Activated CD4-positive, CD25-positive, alpha-beta regulatory T cell treated with anti-CD3 and anti-CD28 coated beads, Interleukin-2, amount 50 U/mL, for 24 hours (primary cell): ENCODE data around the gene JARID2.

Experiments used
- ATAC-seq, 2 donors: fragments of 150-1000 bp; cut with Tn5 transposase; one replicate each; pipeline ENCODE4 v1.10.0; 2021; ENCODE audit warnings: mild to moderate bottlenecking in 1 of 2, moderate library complexity in 1 of 2

The JARID2 gene

DNA sequence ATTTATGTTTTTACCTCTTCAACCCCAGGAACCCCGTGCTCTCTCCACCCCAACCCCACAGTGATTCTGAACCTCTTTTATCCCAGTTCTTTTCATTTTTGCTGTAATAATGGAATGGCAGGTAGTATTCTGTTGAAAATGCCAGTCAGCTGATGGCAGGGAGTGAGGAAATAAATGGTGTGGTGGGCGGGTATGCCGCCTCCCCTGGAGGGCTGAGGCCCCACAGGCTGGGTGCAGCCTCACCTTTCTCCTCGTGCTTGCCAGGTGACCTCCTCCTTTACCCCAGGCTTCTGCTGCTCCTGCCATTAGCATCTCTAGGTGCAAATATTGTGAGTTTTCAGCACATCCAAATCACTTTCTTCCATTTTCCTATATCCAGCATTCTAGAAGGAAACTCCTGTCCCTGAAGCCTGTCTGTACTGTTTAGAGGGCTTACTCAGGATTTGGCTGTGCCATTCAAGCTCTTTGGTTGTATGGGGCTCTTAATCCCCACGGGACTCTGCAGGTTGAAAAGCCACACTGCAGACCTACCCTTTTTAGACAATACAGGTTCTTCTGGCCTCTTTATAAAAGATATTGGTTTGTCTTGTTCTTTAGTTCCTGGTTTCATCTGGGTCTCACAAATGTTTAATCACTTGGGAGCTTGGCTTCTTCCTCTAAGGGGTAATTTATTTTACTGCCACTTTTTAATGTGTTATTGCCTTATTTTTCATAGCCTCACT lies 201.8 kb downstream of the JARID2 start:
- no peak for ATAC-seq

DNA sequence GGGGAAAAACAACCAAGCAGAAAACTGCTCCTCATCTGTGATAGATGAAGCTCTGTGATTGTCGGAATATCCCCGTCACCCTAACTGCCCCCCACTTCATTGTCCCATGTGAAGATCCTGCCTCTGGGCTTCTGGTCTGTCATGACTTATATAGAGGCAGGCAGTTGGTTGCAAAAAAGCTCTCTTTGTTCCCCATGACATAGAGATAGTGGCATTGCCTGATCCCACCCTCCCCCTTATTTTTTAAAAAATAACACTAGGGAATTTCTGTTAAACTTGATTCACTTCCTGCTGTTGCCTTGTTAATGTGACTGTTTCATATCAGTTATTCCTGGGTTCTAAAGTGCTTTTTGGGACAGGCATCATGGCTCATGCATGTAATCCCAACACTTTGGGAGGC lies 203.1 kb downstream of the JARID2 start:
- no peak for ATAC-seq

DNA sequence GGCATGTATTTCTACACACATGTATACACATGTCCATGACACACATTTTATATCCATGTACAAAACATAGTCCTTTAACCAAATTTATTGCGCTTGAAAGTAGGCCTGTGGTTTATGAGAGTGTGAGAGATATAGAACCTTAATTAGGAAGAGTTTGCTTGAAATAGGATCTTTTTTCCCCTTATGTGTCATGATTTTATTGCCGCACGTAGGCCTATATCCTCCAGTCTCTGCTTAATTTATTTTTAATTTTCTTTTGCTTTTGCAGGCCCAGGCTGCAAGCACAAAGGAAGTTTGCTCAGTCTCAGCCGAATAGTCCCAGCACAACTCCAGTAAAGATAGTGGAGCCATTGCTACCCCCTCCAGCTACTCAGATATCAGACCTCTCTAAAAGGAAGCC lies 205.9 kb downstream of the JARID2 start:
- ATAC-seq, result no peak

DNA sequence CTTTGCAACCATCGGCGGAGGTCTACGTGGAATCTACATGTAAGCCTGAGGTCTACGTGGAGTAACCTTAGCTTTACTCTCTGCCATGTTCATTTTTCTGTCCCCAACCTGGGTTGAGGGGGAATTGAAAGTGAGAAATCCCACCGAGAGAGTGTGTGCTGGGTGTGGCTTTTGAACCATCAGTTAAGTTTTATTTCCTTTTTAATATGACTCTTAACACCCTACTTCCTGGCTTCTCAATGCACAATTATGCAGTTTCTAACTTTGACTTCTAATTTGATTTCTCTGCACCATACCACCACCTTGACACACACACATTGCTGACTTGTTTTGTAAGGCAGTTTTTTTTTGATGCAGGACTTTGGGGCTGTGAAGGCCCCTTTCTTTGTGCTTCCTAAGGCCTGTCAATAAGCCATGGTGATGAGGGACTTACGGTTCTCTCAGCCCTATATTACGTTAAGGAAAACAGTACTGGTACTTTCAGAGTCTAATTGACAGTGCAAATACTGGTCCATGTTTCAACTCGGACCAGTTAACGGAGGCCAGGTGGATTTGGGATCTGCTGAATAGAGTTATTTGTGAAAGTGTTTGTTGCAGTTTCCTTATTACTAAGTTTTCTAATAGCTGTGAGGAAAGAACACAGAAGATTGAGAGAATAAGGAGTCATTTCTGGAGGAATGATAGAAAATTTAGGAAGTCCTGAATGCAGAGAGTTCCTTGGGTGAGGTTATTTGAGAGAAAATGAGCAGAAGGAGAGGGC lies 206.5 kb downstream of the JARID2 start:
- ATAC-seq, result peak; percentile 38 to 43

DNA sequence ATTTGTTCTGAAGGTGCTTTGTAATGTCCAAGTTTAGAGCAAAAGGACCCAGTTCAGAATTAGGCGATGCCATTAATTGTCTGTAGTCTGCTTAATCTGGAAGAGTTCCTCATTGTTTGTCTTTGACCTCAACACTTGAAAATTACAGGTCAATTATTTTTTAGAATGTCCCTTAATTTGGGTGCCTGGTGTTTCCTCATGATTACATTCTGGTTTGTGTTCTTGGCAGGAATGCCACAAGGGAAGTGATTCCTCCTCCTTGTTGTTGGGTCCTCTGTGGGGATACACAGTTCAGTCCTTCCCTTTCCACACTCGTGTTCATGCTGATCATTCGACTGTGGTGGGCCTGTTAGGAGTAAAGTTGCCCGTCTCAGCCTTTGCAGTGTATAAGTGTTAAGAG lies 207.3 kb downstream of the JARID2 start:
- ATAC-seq, result no peak

DNA sequence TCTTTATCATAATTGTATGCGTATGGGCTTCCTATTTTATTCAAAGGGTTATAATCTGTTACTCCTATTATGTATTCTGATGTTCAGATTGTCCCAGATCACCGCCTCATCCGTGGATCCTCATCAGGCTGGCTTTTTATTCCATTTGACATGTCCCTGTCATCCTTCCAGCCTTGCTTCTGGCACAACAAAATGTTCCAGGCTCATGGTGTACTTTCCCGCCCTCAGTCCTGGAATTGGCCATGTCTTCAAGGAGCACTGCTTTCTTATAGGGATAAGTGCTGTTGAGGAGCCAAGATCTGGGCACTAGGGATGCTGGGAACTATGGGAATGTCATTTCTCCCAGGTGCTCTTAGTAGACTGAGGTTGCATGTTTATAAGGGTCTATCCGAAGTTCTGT lies 207.8 kb downstream of the JARID2 start:
- ATAC-seq, result no peak

DNA sequence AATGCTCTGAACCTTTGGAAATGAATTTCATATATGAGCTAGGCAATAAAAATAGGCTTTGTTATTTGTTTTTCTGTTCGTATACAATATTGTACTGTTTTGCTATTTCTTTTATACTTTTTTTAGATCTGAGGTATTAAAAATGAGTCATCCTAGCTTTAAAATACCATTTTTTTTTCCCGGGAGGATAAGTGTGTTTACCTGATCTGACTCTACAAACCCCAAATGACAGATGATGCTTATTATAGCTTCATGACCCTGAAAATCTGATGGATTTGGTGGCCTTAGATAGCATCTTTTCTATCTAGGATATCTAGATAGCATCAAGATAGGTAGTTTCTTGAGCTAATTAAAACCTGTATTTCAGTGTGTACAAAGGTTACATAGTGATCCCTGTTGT lies 210.6 kb downstream of the JARID2 start:
- no peak for ATAC-seq

DNA sequence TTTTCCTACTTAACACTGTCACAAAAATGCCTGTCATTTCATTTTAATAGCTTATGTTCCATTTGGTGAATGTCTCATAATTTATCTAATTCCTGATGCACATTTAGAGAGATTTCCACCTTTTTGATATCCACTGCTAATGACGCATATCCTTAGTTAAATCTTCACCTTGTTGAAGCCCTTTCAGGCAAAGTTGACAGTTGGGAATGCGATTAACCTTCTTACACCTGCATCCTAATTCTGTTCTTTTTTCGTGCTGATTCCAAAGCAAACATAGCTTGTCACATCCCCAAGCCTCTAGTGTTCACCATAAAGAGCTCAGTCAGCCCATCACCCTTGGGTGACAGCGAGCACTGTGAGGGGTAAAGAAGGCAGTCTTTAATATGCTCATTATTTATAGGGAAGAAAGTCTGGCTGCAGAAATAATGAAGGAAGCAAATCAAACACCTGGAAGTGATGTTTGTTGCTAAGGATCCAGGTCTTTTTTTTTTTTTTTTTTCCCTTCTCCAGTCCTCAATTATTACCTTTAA lies 211.3 kb downstream of the JARID2 start:
- no peak for ATAC-seq

DNA sequence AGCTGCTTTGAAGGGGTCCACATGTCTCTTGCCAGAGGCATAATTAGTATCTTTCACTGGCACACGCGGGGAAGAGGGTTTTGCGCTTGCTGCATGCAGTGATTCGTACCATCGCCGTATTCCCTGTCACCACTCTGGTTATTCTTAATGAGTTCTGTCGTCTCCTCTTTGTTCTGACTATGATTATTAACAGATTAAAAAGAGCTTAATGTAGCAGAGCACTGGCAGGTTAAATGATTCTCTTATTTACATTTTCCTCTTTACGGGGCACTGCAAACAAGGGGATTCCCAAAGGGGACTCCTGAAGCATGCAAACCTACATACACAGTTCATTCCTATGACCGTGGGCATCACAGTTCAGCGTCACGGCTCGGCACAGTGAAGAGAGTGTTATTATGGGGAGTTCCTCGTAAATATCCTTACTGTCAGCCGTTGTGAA lies 212.2 kb downstream of the JARID2 start:
- ATAC-seq, result no peak

DNA sequence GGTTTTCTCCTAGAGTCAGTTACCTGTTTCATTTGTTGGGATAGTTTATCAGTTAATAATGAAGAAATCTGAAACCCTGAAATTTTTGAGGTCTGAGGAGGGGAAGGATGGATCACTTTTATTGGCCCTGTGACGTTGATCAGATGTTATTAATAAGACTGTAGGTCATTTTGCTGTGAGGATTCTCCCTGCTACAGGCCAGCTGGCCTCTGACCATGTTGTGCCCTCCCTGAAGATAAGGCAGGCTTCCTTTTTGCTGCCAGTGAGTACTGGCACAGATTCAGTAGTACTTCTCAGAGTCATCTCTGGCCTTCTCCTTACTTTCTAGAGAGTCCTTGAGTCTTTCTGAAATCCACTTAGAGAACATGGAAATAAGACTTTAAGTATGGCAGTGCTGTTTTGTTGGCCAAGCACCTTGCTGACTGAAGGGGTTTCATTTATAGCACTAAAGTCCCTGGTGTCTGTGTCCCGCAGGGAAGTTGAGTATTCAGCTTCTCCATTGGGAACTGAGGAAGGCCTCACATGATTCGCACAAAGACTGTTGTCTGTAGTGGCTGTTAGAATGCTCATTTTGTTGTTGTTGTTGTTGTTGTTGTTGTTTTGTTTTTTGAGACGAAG lies 214.3 kb downstream of the JARID2 start:
- ATAC-seq, result no peak

DNA sequence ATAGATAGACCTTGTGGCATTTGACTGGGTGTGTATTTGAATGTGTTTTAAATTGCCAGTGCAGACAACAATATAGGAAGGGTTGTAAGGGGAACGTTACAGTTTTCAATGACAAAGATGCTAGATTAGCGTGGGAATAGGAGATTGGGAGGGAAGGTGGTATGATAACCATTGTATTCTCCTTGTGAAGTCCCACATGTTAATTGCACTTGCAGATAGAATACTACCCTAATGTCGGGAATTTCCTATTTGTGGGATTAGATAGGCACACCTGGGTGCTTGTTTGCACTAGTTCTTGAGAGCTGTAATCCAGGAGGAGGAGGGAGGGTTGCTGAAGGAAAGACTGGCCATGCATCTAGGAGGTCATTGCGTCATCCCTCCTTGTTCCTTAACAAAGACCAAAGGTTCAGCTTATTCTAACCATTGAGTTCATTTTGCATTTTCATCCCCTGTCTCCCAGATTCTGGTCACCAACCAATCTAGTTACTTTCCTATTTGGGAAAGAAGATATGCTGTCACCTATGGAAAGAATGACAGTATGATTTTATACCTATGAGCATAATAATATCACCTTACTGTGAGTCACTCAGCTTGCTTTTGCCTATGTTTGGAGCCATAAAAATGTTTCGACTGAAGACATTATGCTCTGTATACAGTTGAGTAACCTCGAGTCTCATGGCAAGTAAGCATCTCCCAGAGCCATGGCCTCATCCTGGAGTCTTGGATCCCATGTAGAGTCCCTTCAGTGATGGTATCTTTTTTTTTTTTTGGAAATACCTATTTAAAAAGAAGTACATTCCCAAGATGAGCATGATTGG lies 215.5 kb downstream of the JARID2 start:
- no peak for ATAC-seq

DNA sequence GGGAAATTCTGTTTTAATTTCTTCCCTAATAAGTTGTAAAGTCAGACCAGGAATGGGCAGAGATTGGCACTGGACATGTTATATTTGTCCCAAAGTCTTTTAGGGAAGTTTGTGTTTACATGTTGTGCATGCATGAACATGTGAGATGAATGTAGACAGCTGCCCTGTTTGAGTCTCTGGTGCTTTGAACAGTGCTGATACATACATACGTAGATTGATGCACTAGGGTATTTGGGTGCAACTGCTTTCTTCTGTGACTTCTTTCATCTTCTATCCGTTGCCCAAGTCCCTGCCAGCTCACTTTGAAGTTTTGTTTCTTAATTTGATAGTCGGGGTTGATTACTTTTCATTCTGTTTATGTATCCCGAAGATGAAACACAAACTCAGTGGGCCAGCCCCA lies 216.4 kb downstream of the JARID2 start:
- ATAC-seq, result no peak

DNA sequence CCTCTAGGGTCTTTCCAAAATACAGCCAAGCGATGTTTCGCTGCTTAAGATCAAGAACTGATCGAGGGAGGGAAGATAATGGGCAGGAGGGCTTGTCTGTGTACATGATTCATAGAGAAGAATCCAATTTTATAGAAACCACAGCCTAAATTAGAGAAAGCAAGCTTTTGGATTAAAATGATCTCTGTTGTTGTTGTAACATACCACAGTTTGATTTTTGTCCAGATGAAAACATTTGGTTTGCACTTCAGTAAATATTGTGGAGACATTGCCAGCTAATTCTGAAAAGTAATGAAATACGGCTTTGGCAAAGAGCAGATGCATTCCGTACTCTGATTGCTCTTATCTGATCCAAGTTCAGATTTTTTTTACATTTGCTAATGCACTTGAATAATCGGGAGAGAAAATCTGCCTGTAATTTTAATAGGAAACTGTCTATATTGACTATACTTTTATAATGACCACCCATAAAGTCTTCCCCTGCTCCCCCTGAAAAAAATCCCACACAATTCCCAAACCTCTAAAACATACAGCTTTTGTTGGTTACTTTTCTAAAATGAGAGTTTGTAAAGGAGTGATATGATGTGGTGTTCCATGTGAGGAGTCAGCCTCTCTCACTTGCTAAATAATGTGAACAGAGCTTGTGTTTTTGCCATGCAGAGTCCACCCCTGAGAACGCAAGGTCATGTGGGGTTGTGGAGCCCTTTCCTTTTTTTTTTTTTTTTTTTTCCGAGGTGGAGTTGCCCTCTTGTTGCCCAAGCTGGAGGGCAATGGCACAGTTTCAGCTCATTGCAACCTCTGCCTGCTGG lies 217.1 kb downstream of the JARID2 start:
- no peak for ATAC-seq

DNA sequence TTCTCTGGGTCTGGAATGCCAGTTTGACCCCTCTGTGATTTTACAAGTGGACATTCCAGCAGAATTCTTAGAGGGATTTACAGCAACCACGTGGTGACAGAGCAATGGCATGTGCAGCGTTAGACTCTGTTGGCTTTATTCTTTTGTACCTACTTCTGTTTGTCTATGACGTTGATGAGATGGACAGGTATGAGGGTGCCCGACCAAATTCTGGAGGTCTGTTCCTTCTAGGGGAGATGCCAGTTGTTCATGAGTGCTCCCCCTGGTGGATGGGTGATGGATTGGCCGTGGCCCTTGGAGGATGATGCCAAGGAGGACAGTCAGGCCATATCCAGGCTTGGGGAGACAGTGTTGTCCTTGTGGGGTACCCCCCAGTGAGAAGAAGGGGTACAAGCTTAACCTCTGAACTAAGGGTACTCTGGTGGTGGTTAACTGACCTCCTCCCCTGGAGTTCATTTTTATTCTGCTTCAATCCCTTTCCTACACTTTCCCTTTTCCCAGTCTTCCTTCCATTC lies 218.4 kb downstream of the JARID2 start:
- peak; percentile 51 to 71 for ATAC-seq

DNA sequence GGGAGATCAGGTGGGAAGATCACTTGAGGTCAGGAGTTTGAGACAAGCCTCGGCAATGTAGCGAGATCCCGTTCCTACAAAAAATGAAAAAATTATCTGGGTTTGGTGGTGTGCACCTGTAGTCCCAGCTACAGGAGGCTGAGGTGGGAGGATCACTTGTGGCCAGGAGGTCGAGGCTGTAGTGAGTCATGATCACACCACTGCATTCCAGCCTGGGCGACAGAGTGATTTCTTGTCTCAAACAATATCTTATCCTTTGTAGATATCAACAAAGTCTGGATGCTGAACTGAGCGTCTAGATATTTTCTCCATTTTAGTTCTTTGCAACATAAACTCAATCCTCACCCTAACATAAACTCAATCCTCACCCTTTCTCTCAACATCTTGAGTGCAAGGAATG lies 219.3 kb downstream of the JARID2 start:
- no peak for ATAC-seq

DNA sequence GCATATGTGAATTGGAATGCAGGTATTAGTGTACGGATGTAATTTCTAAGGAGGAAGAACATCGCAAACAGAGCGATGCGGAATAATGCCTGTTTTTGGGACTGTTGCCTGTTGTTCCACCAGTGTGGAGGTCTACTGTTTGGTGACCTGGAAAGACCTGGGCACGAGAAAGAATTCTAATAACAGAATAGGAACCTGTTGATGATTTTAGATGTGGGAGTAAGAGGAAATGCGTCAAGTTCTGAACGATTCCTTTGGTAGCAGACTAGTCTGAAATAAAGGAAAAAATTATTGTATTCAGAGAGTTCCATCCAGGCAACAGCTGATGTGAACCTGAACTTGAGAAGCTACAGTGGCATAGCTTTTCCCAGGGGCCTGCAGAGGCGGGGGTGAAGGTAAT lies 224.9 kb downstream of the JARID2 start:
- no peak for ATAC-seq

DNA sequence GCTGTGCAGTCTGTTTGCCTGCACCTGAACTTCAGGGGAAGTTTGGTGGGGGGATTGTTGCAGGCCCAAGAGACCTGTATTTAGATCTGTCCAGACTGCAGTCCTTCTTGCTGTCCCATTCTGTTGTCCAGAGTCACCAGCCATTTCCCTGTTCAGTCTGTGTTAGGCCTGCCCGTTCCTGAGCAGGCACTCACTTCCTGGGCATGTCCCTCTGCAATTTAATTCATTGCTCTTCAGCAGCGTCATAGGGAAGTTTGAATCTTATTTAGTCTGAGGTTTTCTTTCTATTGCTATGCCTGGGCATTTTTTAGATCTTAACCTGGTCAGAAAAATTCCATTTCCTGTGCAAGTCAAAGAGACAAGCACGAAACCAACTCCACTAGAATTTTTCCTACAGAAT lies 226.8 kb downstream of the JARID2 start:
- ATAC-seq, result no peak

DNA sequence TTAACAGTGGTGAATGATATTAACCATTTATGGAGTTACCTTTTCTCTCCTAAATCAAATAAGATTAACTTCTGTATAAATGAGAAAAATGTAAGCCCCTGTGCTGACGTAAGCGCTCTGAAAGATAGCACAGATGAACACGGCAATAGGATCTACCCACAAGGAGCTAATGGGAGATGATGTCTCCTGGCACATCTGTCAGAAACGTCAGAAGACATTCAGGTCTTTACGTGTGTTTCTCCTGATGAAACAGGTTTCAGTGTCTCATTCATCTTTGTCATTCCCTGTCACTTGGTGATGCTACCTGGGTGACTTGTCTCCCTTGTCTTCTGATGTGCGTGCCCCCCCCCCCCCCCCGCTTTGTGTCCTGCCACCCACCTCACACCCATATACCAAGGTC lies 227.3 kb downstream of the JARID2 start:
- ATAC-seq, result no peak

DNA sequence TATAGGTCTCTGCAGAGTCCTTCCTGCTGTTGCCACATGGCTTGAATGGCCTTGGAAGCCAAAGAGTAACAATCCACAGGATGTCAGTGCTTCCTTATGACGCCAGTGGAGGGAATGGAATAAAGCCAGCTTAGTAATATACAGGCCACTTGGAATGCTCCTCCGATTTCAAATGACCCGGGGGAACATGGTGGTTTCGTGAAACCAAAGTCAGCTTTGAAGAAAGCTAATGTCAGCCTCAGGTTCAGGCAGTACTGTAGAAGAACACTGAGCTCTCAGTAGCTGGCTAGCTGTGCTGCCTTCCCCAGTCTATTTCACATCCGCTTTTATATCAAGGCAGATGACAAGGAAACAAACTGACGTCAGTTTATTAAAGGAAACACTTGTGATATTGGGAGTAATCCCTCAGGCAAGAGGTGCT lies 227.9 kb downstream of the JARID2 start:
- no peak for ATAC-seq

DNA sequence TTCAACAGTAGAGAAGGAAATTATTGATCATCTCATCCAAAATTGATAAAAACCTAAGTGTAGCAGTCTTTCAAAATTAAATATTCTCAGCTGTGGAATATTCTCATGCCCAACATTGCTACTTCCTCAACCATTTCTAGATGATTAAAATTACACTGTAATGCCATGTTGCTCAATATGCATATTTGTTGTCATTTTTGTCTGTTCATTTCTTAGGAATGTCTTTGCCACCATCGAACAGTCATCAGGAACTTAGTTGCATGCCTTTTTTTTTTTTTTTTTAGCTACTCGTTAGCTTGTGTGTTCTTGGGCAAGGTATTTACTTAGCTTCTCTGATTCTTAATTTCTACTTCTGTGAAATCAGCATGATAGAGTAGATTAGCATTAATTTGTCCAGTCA lies 228.3 kb downstream of the JARID2 start:
- ATAC-seq, result no peak

DNA sequence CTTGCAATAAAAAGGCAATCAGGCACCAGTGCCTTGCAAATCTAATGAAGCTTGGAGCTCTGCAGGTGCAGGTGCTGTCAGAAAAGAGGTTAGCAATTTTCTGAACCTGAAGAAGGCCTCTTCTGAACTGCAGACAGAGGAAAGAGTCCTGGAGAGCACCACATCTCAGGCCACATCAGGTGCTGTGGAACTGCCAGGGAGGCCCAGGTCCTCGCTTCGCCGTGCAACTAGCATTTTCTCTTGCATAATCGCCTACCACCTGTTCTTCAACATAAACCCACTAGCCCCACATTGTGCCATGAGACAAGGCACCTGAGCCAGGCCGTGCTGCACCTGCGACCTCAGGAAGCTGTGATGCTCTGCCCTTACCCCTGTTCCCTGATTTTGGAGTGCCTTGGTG lies 229.4 kb downstream of the JARID2 start:
- ATAC-seq, result no peak

DNA sequence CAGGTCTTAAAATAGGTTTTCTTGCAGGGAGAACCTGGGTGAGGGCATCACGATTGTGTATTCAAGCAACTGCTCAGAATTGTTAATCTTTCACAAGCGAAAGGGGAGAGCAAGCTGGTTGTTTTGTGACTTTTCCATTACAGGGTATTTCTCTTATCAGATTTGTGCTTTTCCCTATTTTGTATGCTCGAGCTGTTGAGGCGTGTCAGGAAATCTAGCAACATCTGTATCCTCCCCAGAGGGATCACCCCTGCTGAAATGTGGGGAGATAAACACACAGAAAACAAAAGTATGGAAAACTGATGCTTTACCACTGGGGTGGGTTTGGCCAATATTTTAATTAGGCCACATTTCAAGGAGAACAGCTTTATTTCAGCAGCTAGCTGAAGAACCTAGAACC lies 230.0 kb downstream of the JARID2 start:
- ATAC-seq, result no peak
